Suprapubic skin (tissue), 4 donors: ENCODE measurements around the gene MYL9.
A peak's percentile ranks its signal among the peaks of the same experiment; 100 is the strongest.

ENCODE experiments used
- CTCF ChIP-seq, 2 donors: fragments of 200-600 bp in 1 of 2; fragments of 450-650 bp in 1 of 2; sonication (generic) in 1 of 2; IDR thresholded peaks; one replicate each; pipeline ENCODE4 v1.5.1; 2016 to 2019; ENCODE audit warnings: antibody characterized with exemption in 2 of 2, mild to moderate bottlenecking in 1 of 2, moderate library complexity in 1 of 2
- EP300 ChIP-seq: sonication (generic); formaldehyde crosslinking; IDR thresholded peaks from one replicate; pipeline ENCODE4 v1.6.1; 2017; ENCODE audit warnings: antibody characterized with exemption
- POLR2A ChIP-seq, 2 donors: fragments of 450-650 bp; IDR thresholded peaks; one replicate each; pipeline ENCODE4 v1.6.1; 2017; ENCODE audit warnings: antibody characterized with exemption in 2 of 2, mild to moderate bottlenecking in 2 of 2, moderate library complexity in 2 of 2
- POLR2AphosphoS5 ChIP-seq, 3 donors: sonication (generic); formaldehyde crosslinking; IDR thresholded peaks; one replicate each; pipeline ENCODE4 v1.6.1; 2017; ENCODE audit warnings: antibody characterized with exemption in 3 of 3

GRCh38 chr20:36573103-36573797, 31.9 kb downstream of the MYL9 start, which contains the start of gene TGIF2:
- no peak for TF ChIP-seq CTCF (IDR thresholded peaks at IDR 0.05)
- no peak for TF ChIP-seq EP300
- no peak for TF ChIP-seq POLR2AphosphoS5 (IDR thresholded peaks at IDR 0.05)
- TF ChIP-seq POLR2A (IDR thresholded peaks at IDR 0.05): peak in 1 of 2 donors; percentile 14
